B cell (primary cell): ENCODE results near the gene ZDHHC17.

ENCODE experiments used
- EZH2 ChIP-seq: IDR thresholded peaks from 2 replicates; pipeline ENCODE4 v1.6.1; 2012; ENCODE audit warnings: borderline replicate concordance, low read depth, mild to moderate bottlenecking, moderate library complexity, low read length; ENCODE audit not compliant: insufficient read depth, poor library complexity, severe bottlenecking
- TF ChIP-seq, protein P1 (sequence below): fragments of 200-600 bp; IDR thresholded peaks from one replicate; pipeline ENCODE4 v1.8.0; 2022; ENCODE audit warnings: antibody characterized with exemption, mild to moderate bottlenecking

DNA sequence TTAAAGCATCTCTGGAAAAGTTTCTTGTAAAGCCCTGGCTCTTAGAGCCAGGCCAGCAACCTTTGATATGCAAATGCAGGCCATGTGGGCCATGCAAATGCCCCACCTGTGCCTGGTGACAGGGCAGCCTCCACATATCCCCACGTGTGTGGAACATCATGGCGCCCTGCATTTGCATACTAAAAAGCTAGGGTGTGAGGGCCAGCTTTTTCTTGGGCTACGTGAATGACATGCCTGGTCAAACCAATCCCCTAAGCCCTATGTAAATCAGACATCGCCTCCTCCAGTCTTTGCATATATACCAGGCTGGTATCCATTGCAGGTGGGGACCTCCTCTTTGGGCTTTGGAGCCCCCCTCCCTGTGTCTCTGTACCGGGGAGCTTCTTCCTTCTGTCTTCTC is 108.5 kb downstream of the ZDHHC17 start:
- TF ChIP-seq, protein P1, sequence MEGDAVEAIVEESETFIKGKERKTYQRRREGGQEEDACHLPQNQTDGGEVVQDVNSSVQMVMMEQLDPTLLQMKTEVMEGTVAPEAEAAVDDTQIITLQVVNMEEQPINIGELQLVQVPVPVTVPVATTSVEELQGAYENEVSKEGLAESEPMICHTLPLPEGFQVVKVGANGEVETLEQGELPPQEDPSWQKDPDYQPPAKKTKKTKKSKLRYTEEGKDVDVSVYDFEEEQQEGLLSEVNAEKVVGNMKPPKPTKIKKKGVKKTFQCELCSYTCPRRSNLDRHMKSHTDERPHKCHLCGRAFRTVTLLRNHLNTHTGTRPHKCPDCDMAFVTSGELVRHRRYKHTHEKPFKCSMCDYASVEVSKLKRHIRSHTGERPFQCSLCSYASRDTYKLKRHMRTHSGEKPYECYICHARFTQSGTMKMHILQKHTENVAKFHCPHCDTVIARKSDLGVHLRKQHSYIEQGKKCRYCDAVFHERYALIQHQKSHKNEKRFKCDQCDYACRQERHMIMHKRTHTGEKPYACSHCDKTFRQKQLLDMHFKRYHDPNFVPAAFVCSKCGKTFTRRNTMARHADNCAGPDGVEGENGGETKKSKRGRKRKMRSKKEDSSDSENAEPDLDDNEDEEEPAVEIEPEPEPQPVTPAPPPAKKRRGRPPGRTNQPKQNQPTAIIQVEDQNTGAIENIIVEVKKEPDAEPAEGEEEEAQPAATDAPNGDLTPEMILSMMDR: no peak
- TF ChIP-seq EZH2: no peak
